Measurements from ENCODE around the gene ASL.
"Not testable (repeated sequence)": the region's sequence is repeated elsewhere in the genome, so short reads cannot be mapped to it uniquely, and the experiment has no call there.

ASL gene

DNA sequence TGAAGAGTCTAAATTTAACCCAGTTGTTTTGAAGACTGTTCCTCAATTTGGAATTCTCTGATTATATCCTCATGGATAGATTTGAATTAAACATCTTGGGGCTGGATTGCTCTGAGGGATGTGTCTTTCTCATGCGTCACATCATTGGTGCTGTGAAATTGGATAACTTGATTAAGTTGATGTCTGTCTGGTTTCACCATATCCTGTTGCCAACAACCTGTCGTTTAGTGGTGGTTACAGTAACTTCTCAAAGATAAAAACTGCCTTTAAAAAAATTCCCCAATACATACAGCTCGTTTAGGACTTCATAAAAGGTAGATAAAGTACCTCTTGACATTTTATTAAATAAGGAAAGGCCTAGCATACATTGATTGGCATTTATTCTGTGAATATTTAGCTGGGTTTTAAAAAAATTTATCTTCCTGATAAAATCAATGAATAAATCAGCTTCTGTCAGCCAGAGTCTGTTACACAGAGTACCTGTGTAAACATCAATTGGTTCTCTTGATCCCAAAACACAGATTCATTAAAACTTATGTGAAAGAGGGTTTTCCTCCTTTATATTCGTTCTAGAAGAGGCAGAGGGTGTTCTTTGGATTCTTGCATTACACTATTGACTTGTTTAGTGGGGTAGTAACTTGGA lies 49.6 kb downstream of the ASL start:
- DNase-seq = no peak
- no peaks in the 10 kb centered on the region for H3K9me3 ChIP-seq (replicated peaks; ENCODE audit: insufficient read depth, low read length)
- H3K36me3 ChIP-seq (replicated peaks; ENCODE audit: insufficient read depth, low read length) = no peaks in the 10 kb centered on the region
- H2AFZ ChIP-seq (ENCODE audit: low read length) = no peak overlapping the region
- H3K9me2 ChIP-seq (replicated peaks; ENCODE audit: insufficient read depth, low read length) = no peaks in the 10 kb centered on the region
- no peak overlapping the region for H3K9ac ChIP-seq (ENCODE audit: low read length)
- no peak for TF ChIP-seq EZH2 (optimal IDR thresholded peaks at IDR 0.05; ENCODE audit: low read depth, low read length)
- TF ChIP-seq, protein P1, sequence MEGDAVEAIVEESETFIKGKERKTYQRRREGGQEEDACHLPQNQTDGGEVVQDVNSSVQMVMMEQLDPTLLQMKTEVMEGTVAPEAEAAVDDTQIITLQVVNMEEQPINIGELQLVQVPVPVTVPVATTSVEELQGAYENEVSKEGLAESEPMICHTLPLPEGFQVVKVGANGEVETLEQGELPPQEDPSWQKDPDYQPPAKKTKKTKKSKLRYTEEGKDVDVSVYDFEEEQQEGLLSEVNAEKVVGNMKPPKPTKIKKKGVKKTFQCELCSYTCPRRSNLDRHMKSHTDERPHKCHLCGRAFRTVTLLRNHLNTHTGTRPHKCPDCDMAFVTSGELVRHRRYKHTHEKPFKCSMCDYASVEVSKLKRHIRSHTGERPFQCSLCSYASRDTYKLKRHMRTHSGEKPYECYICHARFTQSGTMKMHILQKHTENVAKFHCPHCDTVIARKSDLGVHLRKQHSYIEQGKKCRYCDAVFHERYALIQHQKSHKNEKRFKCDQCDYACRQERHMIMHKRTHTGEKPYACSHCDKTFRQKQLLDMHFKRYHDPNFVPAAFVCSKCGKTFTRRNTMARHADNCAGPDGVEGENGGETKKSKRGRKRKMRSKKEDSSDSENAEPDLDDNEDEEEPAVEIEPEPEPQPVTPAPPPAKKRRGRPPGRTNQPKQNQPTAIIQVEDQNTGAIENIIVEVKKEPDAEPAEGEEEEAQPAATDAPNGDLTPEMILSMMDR (IDR thresholded peaks at IDR 0.05; ENCODE audit: low read length) = no peak
- TF ChIP-seq EZH2phosphoT487 (IDR thresholded peaks at IDR 0.05; ENCODE audit: low read length) = no peak
- H3K79me2 ChIP-seq (ENCODE audit: low read length) = peaks cover 87% of the 10 kb centered on the region
- no peak overlapping the region for H3K4me3 ChIP-seq (ENCODE audit: low read length)
- H3K27me3 ChIP-seq (replicated peaks; ENCODE audit: insufficient read depth, low read length) = no peaks in the 10 kb centered on the region
- peaks cover 4% of the 10 kb centered on the region; the same call in 1 of the 2 replicates for H4K20me1 ChIP-seq (ENCODE audit: insufficient read depth, low read length)
- no peak overlapping the region for H3K4me2 ChIP-seq (ENCODE audit: low read depth, low read length)
- H3K27ac ChIP-seq (ENCODE audit: low read length) = no peak overlapping the region
- no peaks in the 10 kb centered on the region for H3F3A ChIP-seq (ENCODE audit: insufficient read depth, low read length)
- H3K4me1 ChIP-seq (ENCODE audit: low read length) = no peaks in the 10 kb centered on the region

DNA sequence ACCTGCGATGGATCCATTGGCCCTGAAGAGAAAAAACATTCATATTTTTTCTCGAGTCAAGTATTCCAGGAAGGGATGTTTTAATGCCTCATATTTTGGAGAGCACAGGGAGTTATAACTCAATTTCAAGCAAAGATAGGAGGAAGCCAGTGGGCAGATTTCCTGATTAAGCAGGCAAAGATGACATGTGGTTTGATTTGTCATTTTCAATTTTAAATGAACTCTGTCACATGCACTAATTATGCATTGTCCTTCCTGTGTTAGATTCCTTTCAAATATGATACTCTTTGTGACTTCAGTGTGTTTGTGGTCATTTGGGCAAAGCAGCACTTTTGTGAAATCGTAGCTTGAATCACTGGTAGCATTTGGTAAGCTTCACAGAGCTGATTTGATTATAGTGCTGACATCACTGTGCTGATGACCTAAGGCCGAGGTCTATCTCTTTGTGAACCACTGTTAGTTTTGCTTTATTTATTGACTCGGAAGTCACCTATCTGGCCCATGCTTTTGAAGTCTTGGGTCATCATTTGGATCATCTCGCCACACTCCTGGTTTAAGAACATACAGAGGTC lies 50.2 kb downstream of the ASL start:
- H3K4me1 ChIP-seq (ENCODE audit: low read length); H3K36me3 ChIP-seq (replicated peaks; ENCODE audit: insufficient read depth, low read length); H3K9me2 ChIP-seq (replicated peaks; ENCODE audit: insufficient read depth, low read length); H3K27ac ChIP-seq (ENCODE audit: low read length); H3K9ac ChIP-seq (ENCODE audit: low read length); H2AFZ ChIP-seq (ENCODE audit: low read length); H3K27me3 ChIP-seq (replicated peaks; ENCODE audit: insufficient read depth, low read length); H3K4me2 ChIP-seq (ENCODE audit: low read depth, low read length); DNase-seq; H4K20me1 ChIP-seq (ENCODE audit: insufficient read depth, low read length); H3F3A ChIP-seq (ENCODE audit: insufficient read depth, low read length); H3K9me3 ChIP-seq (replicated peaks; ENCODE audit: insufficient read depth, low read length); H3K4me3 ChIP-seq (ENCODE audit: low read length): not testable (repeated sequence)
- H3K79me2 ChIP-seq (ENCODE audit: low read length) = peaks cover 80% of the 10 kb centered on the region

DNA sequence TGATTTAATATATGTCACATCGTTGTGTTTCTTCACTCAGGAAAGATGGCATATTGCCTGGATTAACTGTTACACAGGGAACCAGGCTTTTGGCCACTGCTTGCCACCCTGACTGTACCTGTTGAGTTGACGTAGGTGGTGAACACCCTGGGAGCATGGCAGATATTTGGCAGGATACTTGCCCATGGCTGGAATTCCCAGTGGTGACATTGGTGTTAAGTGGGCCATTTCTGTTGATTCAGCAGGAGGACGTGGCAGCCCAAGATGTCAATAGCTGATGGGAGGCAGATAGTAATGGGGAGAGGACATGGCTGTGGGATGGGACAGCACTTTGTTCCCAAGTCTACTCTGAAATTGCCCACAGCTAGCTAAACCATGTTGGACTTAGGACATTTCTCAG lies 51.6 kb downstream of the ASL start:
- not testable (repeated sequence) for H4K20me1 ChIP-seq (ENCODE audit: insufficient read depth, low read length); H3K4me3 ChIP-seq (ENCODE audit: low read length); H3K9me2 ChIP-seq (replicated peaks; ENCODE audit: insufficient read depth, low read length); H3K36me3 ChIP-seq (replicated peaks; ENCODE audit: insufficient read depth, low read length); H3K4me1 ChIP-seq (ENCODE audit: low read length); H3K9me3 ChIP-seq (replicated peaks; ENCODE audit: insufficient read depth, low read length); H3K27ac ChIP-seq (ENCODE audit: low read length); H2AFZ ChIP-seq (ENCODE audit: low read length); H3F3A ChIP-seq (ENCODE audit: insufficient read depth, low read length); H3K4me2 ChIP-seq (ENCODE audit: low read depth, low read length); H3K27me3 ChIP-seq (replicated peaks; ENCODE audit: insufficient read depth, low read length); DNase-seq; H3K9ac ChIP-seq (ENCODE audit: low read length)
- peaks cover 70% of the 10 kb centered on the region for H3K79me2 ChIP-seq (ENCODE audit: low read length)

DNA sequence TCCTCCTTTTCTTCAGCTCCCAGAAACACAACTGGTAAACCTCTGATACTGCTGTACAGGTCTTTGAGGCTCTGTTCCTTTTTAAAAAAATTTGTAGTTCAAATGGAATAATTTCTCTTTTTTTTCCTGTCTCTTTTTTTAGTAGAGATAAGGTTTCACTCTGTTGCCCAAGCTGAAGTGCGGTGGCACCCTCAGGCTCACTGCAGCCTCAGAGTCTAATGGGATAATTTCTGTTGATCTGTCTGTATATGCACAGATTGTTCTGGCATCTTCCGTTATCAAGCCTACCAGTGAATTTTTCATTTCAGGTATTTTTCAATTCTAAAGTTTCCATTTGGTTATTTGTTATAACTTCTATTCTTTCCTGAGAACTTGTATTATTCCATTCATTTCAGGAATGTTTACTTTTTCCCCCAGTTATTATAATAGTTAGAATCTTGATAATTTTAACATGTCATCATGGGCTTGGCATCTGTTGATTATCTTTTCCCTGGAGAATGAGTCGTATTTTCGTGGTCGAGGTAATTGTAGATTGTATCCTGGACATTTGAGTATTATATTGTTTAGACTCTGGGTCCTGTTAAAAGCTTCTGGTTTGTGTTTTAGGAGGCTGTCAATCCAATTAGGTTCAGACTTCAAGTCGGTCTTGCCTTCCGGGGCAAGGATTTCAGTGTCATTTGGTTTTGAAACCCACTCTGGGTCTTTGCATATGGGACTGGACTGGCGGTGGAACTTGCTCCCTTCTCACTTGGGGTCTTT lies 63.6 kb downstream of the ASL start:
- Histone ChIP-seq H2AFZ (ENCODE audit: low read length) (no peak overlapping the region), H3K4me1 (ENCODE audit: low read length) (no peaks in the 10 kb centered on the region), H3K4me3 (ENCODE audit: low read length) (no peak overlapping the region), H3F3A (ENCODE audit: insufficient read depth, low read length) (no peaks in the 10 kb centered on the region), H3K27ac (ENCODE audit: low read length) (no peak overlapping the region), H3K27me3 (replicated peaks; ENCODE audit: insufficient read depth, low read length) (no peaks in the 10 kb centered on the region), H3K79me2 (ENCODE audit: low read length) (peaks cover 49% of the 10 kb centered on the region), H3K9me3 (replicated peaks; ENCODE audit: insufficient read depth, low read length) (no peaks in the 10 kb centered on the region), H3K9me2 (replicated peaks; ENCODE audit: insufficient read depth, low read length) (no peaks in the 10 kb centered on the region), H3K4me2 (ENCODE audit: low read depth, low read length) (no peak overlapping the region), H3K9ac (ENCODE audit: low read length) (no peak overlapping the region), H4K20me1 (ENCODE audit: insufficient read depth, low read length) (no peaks in the 10 kb centered on the region), H3K36me3 (replicated peaks; ENCODE audit: insufficient read depth, low read length) (peaks cover 14% of the 10 kb centered on the region)
- DNase-seq = no peak
- TF ChIP-seq EZH2 (optimal IDR thresholded peaks at IDR 0.05; ENCODE audit: low read depth, low read length) (no peak), EZH2phosphoT487 (IDR thresholded peaks at IDR 0.05; ENCODE audit: low read length) (no peak)
- TF ChIP-seq, protein P1 (IDR thresholded peaks at IDR 0.05; ENCODE audit: low read length) = no peak
